Upper lobe of left lung (tissue), 6 donors: ENCODE results near the gene PAF1. TPM values are rescaled to one million over a fixed set of nuclear protein-coding genes. Genes with fewer than 3 reads are reported as not detected.

Source experiments
- ATAC-seq, 2 donors: fragments of 200-7000 bp; cut with Tn5 transposase; one replicate each; pipeline ENCODE4 v1.9.1; 2022; ENCODE audit warnings: mild to moderate bottlenecking in 2 of 2, moderate library complexity in 2 of 2; ENCODE audit not compliant: low FRiP score in 2 of 2
- DNase-seq, 2 donors: peaks; one replicate each; pipeline ENCODE4 v3.0.0-alpha.2; 2019 to 2020
- H3K27ac ChIP-seq, 4 donors: fragments of 200-600 bp; sonication (generic); one replicate each; pipeline ENCODE4 v1.5.1; 2016 to 2019
- H3K27me3 ChIP-seq, 4 donors: fragments of 200-600 bp; sonication (generic); one replicate each; pipeline ENCODE4 v1.5.1; 2017 to 2019
- H3K36me3 ChIP-seq, 4 donors: fragments of 200-600 bp; sonication (generic); one replicate each; pipeline ENCODE4 v1.5.1; 2016 to 2019
- H3K4me1 ChIP-seq, 4 donors: fragments of 200-600 bp; sonication (generic); one replicate each; pipeline ENCODE4 v1.5.1; 2018 to 2019
- H3K4me3 ChIP-seq, 4 donors: fragments of 200-600 bp; sonication (generic); one replicate each; pipeline ENCODE4 v1.5.1; 2017 to 2019; ENCODE audit warnings: mild to moderate bottlenecking in 2 of 4, moderate library complexity in 1 of 4
- H3K9me3 ChIP-seq, 4 donors: fragments of 200-600 bp; sonication (generic); one replicate each; pipeline ENCODE4 v1.5.1; 2018 to 2019
- EP300 ChIP-seq, 4 donors: sonication (generic); formaldehyde crosslinking; IDR thresholded peaks; one replicate each; pipeline ENCODE4 v1.5.1; 2017; ENCODE audit warnings: antibody characterized with exemption in 4 of 4, control low read depth in 2 of 4
- POLR2A ChIP-seq, 4 donors: fragments of 450-650 bp; IDR thresholded peaks; one replicate each; pipeline ENCODE4 v1.5.1; 2016 to 2017; ENCODE audit warnings: antibody characterized with exemption in 4 of 4, mild to moderate bottlenecking in 2 of 4
- POLR2AphosphoS5 ChIP-seq, 2 donors: sonication (generic); formaldehyde crosslinking; IDR thresholded peaks; one replicate each; pipeline ENCODE4 v1.5.1; 2017; ENCODE audit warnings: antibody characterized with exemption in 2 of 2
- WGBS, 2 donors: methylation state at CpG; one replicate each; pipeline ENCODE4 v1.1.5; 2017 to 2018; 5-methylcytosine and 5-hydroxymethylcytosine counted together
- total RNA-seq, 6 donors: library from RNA; depleted of rRNA in 4 of 6; stranded (reverse); fragments of >200 nt in 4 of 6; gene quantifications; one replicate each; pipeline versions ENCODE4 v1.1.0 to v1.2.1, GENCODE V29; 2016 to 2021
- TF ChIP-seq, protein P1 (sequence below), 6 experiments: fragments of 450-650 bp in 4 of 6; fragments of 200-600 bp in 2 of 6; sonication (generic) in 2 of 6; IDR thresholded peaks; one replicate each; pipeline ENCODE4 v1.5.1; 2016 to 2019; ENCODE audit warnings: antibody characterized with exemption in 6 of 6
- donor health status: DM: no; HTN: no; CAD: no; lungs with moderate emphysema.
- donor health status: DM: no; HTN: yes; CAD: no; lungs with severe emphysema.

Gene PAF1
- total RNA-seq = 10 to 100 TPM; 28.6 to 48.0 (median 35.4) TPM

- Histone ChIP-seq H3K27ac (peak within 1 kb of the TSS; percentile 93 to 100 (median 98)), H3K9me3 (no peaks in the 10 kb centered on the region), H3K4me1 (peaks cover 19 to 27% (median 20%) of the 10 kb centered on the region in 4 donors), H3K36me3 (peaks cover 10 to 62% (median 54%) of the 10 kb centered on the region in 4 donors), H3K4me3 (peak within 1 kb of the TSS; percentile 71 to 99 (median 82)), H3K27me3 (no peaks in the 10 kb centered on the region)
- TF ChIP-seq, protein P1, sequence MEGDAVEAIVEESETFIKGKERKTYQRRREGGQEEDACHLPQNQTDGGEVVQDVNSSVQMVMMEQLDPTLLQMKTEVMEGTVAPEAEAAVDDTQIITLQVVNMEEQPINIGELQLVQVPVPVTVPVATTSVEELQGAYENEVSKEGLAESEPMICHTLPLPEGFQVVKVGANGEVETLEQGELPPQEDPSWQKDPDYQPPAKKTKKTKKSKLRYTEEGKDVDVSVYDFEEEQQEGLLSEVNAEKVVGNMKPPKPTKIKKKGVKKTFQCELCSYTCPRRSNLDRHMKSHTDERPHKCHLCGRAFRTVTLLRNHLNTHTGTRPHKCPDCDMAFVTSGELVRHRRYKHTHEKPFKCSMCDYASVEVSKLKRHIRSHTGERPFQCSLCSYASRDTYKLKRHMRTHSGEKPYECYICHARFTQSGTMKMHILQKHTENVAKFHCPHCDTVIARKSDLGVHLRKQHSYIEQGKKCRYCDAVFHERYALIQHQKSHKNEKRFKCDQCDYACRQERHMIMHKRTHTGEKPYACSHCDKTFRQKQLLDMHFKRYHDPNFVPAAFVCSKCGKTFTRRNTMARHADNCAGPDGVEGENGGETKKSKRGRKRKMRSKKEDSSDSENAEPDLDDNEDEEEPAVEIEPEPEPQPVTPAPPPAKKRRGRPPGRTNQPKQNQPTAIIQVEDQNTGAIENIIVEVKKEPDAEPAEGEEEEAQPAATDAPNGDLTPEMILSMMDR (IDR thresholded peaks at IDR 0.05) = peak in 4 of 6 experiments; percentile 29 to 47 (median 36)
- TF ChIP-seq POLR2AphosphoS5 (IDR thresholded peaks at IDR 0.05) (peak; percentile 96 to 99), POLR2A (IDR thresholded peaks at IDR 0.05) (peak in 3 of 4 donors; percentile 66 to 92 (median 90)), EP300 (IDR thresholded peaks at IDR 0.05) (peak in 1 of 4 donors; percentile 62)
- 0% methylated on average over 23 to 55 of the region's 60 CpGs for WGBS, 2 donors
- ATAC-seq (peak; percentile 97), DNase-seq (peak; percentile 93 to 96)
Observed at GRCh38 chr19:39390751-39391437, at the start of gene PAF1, which contains the start of gene MED29. Gene PAF1, minus strand, starts transcription at chr19:39391106. Its CDS starts 242 bp downstream, at chr19:39390864. Gene MED29, plus strand, starts transcription at chr19:39391378. Its CDS starts 45 bp downstream, at chr19:39391423.

- Histone ChIP-seq H3K4me1 (peaks cover 25 to 29% (median 27%) of the 10 kb centered on the region in 4 donors), H3K36me3 (peaks cover 4 to 17% (median 13%) of the 10 kb centered on the region in 4 donors), H3K27me3 (no peaks in the 10 kb centered on the region), H3K9me3 (no peaks in the 10 kb centered on the region), H3K4me3 (no peak overlapping the region), H3K27ac (no peak overlapping the region)
- ATAC-seq (no peak), DNase-seq (peak in 1 of 2 donors; percentile 47)
- WGBS, 2 donors = 73 to 82% methylated on average over 9 of the region's 9 CpGs
- no peak for TF ChIP-seq EP300 (IDR thresholded peaks at IDR 0.05)
- TF ChIP-seq POLR2A (IDR thresholded peaks at IDR 0.05) = no peak
- TF ChIP-seq POLR2AphosphoS5 (IDR thresholded peaks at IDR 0.05) = no peak
- TF ChIP-seq, protein P1 (IDR thresholded peaks at IDR 0.05) = no peak
Observed at GRCh38 chr19:39438270-39438934, 47.5 kb upstream of the PAF1 start.

DNA sequence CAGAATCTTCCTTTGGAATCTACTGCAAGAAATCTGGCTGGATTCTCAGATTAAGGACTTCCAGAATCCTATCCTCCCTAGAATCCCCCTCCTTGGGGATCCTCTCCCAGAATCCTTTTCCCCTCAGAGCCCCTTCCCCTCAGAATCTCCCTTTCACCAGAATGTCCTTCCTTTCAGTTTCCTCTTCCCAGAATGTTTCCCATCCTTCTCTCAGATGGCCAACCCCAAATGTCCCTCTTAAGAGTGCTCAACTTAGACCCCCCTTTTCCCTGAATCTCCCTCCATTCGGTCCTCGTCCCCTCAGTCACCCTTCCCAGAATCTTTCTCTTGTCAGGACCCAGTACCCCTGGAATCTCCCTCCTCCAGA is 45.4 kb upstream of the PAF1 start:
- peak overlapping the region; percentile 31 to 98 (median 89) for H3K4me3 ChIP-seq
- H3K36me3 ChIP-seq = peaks cover 20 to 34% (median 30%) of the 10 kb centered on the region in 4 donors

DNA sequence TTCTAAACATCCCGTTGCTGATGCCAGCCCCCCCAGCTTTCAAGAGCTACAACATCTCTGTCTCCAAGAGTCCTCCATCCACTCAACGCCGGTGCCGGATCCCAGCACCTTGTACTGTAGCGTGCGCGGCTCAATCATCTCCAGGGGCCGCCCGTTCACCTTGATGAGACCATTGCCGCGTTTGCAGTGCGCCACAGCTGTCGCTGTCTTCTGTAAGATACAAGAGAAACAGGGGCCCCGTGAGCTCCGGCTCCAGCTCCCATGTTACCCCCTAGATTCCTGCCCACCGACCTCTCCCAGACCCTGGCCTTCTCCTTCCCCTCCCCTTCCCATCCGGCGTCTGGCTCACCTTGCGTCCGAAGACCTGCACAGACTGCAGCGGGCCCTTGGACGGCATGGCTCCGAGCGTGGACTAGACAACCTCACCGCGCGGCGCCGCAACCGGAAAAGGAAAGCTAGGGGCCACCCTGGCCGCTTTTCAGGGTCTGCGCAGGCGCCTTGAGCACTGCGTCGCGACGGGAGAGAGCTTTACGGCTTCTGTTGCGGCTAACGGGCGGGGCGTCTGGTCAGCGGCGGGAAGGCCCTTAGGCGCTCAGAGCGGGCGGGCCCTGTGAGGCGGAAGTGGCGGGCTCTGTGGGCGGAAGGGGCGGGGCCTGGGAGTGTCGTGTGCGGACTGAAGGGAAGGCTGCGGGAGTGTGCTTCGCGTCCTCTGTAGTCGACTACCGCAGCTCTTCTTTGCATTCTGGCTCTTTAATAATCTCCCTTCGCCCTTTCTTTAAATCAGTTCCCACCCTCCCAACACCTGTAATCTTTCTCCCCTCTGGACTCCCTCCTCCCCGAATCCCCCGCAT is 44.8 kb upstream of the PAF1 start, which contains the start of gene RPS16:
RPS16 (minus strand) TSS at position 451 of the 851 bp plus-strand sequence; CDS start at position 397, 54 bp downstream.
- peak within 1 kb of the TSS; percentile 88 to 94 (median 92) for H3K27ac ChIP-seq
- ATAC-seq = peak; percentile 98

More for the DNA sequence above, 45.4 kb upstream of the PAF1 start:
- TF ChIP-seq POLR2A (IDR thresholded peaks at IDR 0.05) = no peak
- no peak for TF ChIP-seq POLR2AphosphoS5 (IDR thresholded peaks at IDR 0.05)
- TF ChIP-seq EP300 (IDR thresholded peaks at IDR 0.05) = no peak
- TF ChIP-seq, protein P1 (IDR thresholded peaks at IDR 0.05) = no peak
- no peak for ATAC-seq
- no peaks in the 10 kb centered on the region for H3K9me3 ChIP-seq
- peaks cover 27 to 47% (median 35%) of the 10 kb centered on the region in 4 donors for H3K4me1 ChIP-seq
- WGBS, 2 donors = 12 to 15% methylated on average over 2 of the region's 2 CpGs
- DNase-seq = no peak
- H3K27me3 ChIP-seq = no peaks in the 10 kb centered on the region
- H3K27ac ChIP-seq = peak overlapping the region; percentile 88 to 94 (median 92)

More for the DNA sequence above, 44.8 kb upstream of the PAF1 start, which contains the start of gene RPS16:
- H3K4me1 ChIP-seq = peaks cover 31 to 51% (median 41%) of the 10 kb centered on the region in 4 donors
- DNase-seq = peak; percentile 99
- 0 to 1% methylated on average over 33 to 61 of the region's 61 CpGs for WGBS, 2 donors
- peaks cover 20 to 34% (median 30%) of the 10 kb centered on the region in 4 donors for H3K36me3 ChIP-seq
- no peaks in the 10 kb centered on the region for H3K27me3 ChIP-seq
- TF ChIP-seq POLR2A (IDR thresholded peaks at IDR 0.05) (peak; percentile 81 to 98 (median 91)), POLR2AphosphoS5 (IDR thresholded peaks at IDR 0.05) (peak; percentile 99 to 100), EP300 (IDR thresholded peaks at IDR 0.05) (peak in 1 of 4 donors; percentile 79)
- TF ChIP-seq, protein P1 (IDR thresholded peaks at IDR 0.05) = peak in 2 of 6 experiments; percentile 23 to 49
- H3K9me3 ChIP-seq = no peaks in the 10 kb centered on the region
- peak within 1 kb of the TSS; percentile 83 to 98 (median 96) for H3K4me3 ChIP-seq
